Subcutaneous abdominal adipose tissue (tissue), 5 donors: ENCODE data around the gene TBX2.

Experiments
- H3K27ac ChIP-seq: one replicate; pipeline ENCODE4 v1.7.0; 2013; ENCODE audit warnings: low read depth, mild to moderate bottlenecking, inconsistent platforms, low read length, moderate library complexity
- H3K27me3 ChIP-seq, 5 donors: one replicate each; pipeline ENCODE4 v1.7.0; 2013; ENCODE audit warnings: low read length in 5 of 5, inconsistent platforms in 1 of 5; ENCODE audit not compliant: control insufficient read depth in 5 of 5, insufficient read depth in 4 of 5
- H3K36me3 ChIP-seq, 5 donors: one replicate each; pipeline ENCODE4 v1.7.0; 2013; ENCODE audit warnings: low read length in 5 of 5; ENCODE audit not compliant: control insufficient read depth in 5 of 5, insufficient read depth in 5 of 5
- H3K4me1 ChIP-seq, 5 donors: one replicate each; pipeline ENCODE4 v1.7.0; 2013; ENCODE audit warnings: low read length in 5 of 5, mild to moderate bottlenecking in 3 of 5, moderate library complexity in 1 of 5; ENCODE audit not compliant: control insufficient read depth in 5 of 5, insufficient read depth in 5 of 5
- H3K4me3 ChIP-seq, 5 donors: one replicate each; pipeline ENCODE4 v1.7.0; 2013; ENCODE audit warnings: low read length in 5 of 5, low read depth in 1 of 5
- H3K9ac ChIP-seq, 5 donors: one replicate each; pipeline ENCODE4 v1.7.0; 2013; ENCODE audit warnings: low read length in 5 of 5, mild to moderate bottlenecking in 4 of 5, moderate library complexity in 3 of 5
- H3K9me3 ChIP-seq, 5 donors: one replicate each; pipeline ENCODE4 v1.7.0; 2013; ENCODE audit warnings: low read length in 5 of 5; ENCODE audit not compliant: control insufficient read depth in 5 of 5
- donor health status: healthy.
- donor health status: healthy.
- donor health status: healthy.
- donor health status: healthy.
- donor health status: healthy.

TBX2 gene

DNA sequence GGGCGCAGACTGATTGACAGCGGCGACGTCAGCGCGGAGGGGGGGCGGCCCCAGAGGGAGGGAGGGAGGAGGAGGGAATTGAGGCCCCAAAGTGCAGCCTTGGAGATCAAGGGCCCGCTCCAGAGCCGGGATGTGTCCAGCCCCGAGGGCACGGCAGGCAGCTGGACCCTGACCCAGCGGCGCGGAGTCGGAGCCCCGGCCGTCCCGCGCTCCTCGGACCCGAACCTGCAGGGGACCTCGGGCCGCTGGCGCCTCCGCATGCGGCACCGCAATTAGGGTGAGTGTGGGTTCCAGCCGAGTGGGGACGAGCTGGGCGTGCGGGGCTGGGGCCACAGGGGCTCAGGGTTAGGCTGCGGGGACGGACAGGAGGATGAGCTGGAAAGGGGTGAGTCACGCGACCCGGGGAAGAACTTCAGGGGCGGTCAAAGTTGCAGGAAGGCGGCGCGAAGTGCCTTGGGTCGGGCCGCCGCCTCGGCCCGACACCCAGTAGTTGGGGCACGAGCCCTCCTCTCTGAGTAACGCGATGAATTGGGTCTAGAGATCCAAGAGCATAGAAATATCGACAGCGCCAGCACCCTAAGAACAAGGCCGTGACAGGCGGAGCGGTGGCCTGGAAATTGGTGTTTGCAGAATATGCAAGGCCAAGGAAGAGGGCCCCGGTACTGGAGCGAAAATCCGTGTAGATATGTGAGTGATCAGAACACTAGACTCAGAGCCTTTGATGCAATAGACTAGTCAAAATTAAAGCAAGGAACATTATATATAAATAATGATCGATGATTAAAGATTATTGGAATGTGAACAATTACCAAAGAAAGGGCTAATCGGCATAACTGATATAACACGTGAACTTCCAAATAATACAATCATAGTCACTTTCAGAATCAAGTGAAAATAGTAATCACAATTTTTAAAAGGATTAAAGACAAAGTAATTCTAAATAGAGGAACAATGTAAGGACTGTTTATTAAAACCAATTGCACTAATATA is 53.0 kb downstream of the TBX2 start, which contains the start of gene TBX4:
Gene TBX4, plus strand, starts transcription at position 122 of the 990 bp plus-strand sequence. CDS start 4,069 bp downstream, outside the sequence.
- Histone ChIP-seq H3K27me3 (peaks cover 22 to 60% (median 45%) of the 10 kb centered on the region in 5 donors), H3K9me3 (no peaks in the 10 kb centered on the region), H3K27ac (no peak within 1 kb of the TSS), H3K4me1 (peaks cover 0 to 34% (median 27%) of the 10 kb centered on the region in 5 donors), H3K36me3 (no peaks in the 10 kb centered on the region), H3K9ac (peak within 1 kb of the TSS in 2 of 5 donors; percentile 30 to 45), H3K4me3 (peak within 1 kb of the TSS in 4 of 5 donors; percentile 42 to 60 (median 53))

DNA sequence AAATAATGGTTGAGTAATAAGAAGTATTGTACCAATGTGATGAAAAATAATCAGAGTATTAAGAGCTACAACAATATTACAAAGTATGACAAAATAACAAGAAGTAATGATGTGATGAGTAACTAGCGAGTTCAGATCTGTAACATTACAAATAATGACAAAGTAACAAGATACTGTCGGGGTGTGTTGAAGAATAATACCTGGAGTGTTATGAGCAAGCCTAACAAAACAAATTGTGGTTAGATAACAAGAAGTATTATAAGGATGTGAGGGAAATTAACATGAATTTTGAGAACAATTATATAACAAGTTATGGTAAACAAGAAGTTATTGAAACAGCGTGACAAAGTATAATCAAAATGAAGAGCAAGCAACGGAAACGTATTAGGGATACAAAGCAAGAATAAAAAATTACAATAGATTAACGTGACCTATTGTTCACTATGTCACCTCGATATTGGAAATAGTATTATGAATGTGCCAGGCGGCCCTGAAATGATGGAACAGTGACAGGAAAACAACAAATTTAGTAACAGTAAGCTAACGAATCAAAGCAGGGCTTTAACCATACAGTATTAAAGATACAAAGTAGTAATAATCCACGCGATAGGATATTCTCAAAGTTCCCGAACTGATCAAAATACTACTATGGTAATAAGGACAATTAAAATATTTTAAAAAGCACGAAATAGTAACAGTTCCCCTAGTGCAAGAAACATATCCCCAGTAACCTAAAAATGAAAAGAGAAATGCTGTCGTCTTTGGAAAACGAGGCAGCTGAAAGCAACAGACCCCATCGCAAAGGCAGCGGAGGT is 54.1 kb downstream of the TBX2 start:
- peaks cover 22 to 65% (median 48%) of the 10 kb centered on the region in 5 donors for H3K27me3 ChIP-seq
- H3K4me1 ChIP-seq: peaks cover 0 to 37% (median 28%) of the 10 kb centered on the region in 5 donors
- H3K9ac ChIP-seq: no peak overlapping the region
- H3K27ac ChIP-seq: no peak overlapping the region
- peak overlapping the region in 3 of 5 donors; percentile 24 to 31 (median 31) for H3K4me3 ChIP-seq
- H3K9me3 ChIP-seq: no peaks in the 10 kb centered on the region
- H3K36me3 ChIP-seq: no peaks in the 10 kb centered on the region

DNA sequence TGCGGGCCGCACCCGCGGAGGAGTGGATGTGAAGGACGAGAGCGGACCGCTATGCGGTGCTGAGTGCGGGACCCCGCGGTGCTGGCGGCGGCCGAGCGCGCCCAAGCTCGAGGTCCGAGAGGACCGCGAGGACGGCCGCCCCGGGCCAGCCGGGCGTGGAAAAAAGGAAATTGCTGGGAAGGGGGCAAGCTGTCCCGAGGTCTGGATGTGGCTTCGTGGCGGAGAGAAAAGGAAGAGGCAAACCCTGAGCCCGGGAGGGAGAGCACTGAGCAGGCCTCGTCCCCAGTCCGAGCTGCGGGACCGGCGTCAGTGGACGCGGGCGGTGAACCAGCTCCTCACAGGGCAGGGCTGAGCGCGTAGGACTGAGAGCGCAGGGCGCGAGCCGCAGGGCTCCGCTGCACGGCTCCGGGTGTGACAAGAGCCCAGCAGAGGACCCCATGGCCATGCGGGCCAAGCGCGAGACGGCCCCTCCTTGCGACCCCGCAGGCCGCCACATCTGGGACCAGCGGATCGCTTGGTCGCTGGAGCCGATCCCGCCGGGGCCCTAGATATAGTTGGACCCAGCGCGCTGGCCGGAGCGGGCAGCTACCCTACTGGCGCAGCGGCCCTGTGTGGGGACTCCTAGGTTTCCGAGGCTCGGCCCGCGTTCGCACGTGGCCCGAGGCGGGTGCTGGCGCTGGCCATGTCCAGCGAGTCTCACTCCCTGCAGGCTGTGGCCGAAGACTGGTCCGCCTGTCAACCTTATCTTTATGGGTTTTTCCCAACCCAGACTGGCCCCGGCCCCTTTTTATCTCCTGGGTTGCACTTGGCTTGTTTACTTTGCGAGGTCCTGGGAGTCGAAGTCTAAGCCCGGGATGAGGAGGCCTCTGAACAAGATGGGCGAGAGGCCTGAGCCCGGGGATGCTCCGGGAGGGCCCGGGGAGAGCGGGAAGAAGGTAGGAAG is 55.0 kb downstream of the TBX2 start:
- peaks cover 22 to 65% (median 49%) of the 10 kb centered on the region in 5 donors for H3K27me3 ChIP-seq
- no peaks in the 10 kb centered on the region for H3K9me3 ChIP-seq
- no peak overlapping the region for H3K27ac ChIP-seq
- H3K4me3 ChIP-seq: peak overlapping the region in 4 of 5 donors; percentile 24 to 32 (median 31)
- no peaks in the 10 kb centered on the region for H3K36me3 ChIP-seq
- no peak overlapping the region for H3K9ac ChIP-seq
- H3K4me1 ChIP-seq: peaks cover 0 to 37% (median 28%) of the 10 kb centered on the region in 5 donors

DNA sequence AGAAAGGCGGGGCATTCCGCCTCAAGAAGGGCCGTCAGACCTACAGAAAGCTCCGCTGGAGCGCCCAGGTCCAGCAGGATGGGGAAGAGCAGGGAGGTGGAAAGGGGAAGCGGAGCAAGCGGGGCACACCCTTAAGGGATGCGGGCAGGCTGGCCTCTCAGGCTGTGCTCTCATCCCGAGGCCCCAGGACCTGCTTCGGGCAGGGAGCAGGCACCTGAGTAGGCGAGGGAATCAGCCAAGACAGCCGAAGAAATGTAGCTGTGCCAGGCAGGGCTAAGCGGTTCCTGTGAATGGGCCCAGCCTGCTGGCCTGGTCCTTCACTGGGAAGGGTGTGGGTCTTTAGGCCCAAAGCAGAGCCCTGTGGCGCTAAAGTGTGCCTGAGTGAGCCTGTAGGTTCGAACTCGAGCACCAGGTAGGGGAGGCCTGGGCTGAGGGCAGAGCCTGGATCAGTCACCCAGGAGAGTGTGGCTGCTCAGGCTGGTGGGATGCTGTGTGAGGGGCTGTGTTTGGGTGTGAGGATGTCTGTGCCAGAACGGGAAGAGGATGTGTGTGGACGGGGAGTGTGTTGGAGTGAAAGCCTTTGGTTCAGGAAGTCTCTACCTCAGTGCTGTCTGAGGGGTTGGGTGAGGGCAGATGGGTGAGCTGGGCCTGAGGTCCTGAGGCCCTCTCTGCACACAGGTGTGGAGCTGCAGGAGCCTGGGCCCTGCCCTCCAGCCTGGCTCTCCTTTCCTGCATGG is 55.8 kb downstream of the TBX2 start:
- Histone ChIP-seq H3K27me3 (peaks cover 25 to 65% (median 53%) of the 10 kb centered on the region in 5 donors), H3K36me3 (no peaks in the 10 kb centered on the region), H3K9me3 (no peaks in the 10 kb centered on the region), H3K9ac (no peak overlapping the region), H3K4me3 (no peak overlapping the region), H3K4me1 (peaks cover 0 to 37% (median 28%) of the 10 kb centered on the region in 5 donors), H3K27ac (no peak overlapping the region)

DNA sequence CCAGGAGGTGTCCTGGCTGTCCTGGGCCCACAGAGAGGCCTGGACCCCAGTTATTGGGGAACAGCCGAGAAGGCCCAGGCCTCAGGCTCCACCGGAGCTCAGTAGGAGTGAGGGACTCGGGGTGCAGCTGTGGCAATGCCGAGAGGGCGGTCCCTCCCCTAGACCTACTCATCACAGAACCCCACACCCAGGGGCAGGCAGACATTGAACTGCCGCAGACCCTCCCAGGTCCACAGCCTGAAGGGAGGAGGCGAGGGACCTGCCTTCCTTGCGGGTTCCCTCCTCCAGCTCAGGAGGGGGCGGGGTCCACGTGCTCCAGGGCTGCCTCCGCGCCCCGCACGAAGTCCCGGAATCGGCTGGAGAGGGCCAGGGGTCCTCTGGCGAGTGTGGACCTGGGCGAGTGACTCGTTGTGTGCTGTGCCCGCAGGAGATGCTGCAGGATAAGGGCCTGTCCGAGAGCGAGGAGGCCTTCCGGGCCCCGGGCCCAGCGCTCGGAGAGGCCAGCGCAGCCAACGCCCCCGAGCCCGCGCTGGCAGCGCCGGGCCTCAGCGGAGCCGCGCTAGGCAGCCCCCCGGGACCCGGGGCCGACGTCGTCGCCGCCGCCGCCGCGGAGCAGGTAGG is 56.5 kb downstream of the TBX2 start:
- H3K36me3 ChIP-seq: no peaks in the 10 kb centered on the region
- H3K4me1 ChIP-seq: peaks cover 0 to 35% (median 27%) of the 10 kb centered on the region in 5 donors
- H3K4me3 ChIP-seq: no peak overlapping the region
- no peaks in the 10 kb centered on the region for H3K9me3 ChIP-seq
- H3K9ac ChIP-seq: no peak overlapping the region
- no peak overlapping the region for H3K27ac ChIP-seq
- H3K27me3 ChIP-seq: peaks cover 25 to 64% (median 53%) of the 10 kb centered on the region in 5 donors

DNA sequence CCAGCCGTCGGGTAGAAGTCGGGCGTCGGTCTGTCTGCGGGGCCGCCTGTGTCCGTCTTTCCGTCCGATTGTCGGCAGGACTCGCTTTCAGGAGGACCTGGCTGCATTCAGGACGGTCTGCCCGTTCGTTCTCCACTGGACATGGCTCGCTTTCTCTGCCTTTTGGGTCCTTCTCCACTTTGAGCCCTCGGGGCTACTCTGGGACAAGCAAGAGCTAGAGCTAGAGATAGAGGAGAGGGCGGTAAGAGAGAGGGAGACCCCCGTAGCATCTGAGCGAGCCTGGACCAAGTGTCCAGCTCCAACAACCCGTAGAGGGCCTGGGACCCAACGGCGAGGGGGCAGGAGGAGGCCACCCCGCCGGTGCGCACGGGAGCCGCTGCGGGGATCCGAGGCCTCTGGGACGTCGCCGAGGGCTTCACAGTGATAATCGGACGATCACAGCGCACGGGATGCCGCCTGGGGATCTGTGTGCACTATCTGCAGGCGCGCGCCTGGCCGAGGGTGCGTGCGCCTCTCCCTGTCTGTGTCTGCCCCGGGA is 57.1 kb downstream of the TBX2 start:
- Histone ChIP-seq H3K4me1 (peaks cover 0 to 33% (median 25%) of the 10 kb centered on the region in 5 donors), H3K9ac (no peak overlapping the region), H3K27ac (no peak overlapping the region), H3K9me3 (no peaks in the 10 kb centered on the region), H3K27me3 (peaks cover 25 to 63% (median 57%) of the 10 kb centered on the region in 5 donors), H3K36me3 (no peaks in the 10 kb centered on the region), H3K4me3 (peak overlapping the region in 1 of 5 donors; percentile 27)

DNA sequence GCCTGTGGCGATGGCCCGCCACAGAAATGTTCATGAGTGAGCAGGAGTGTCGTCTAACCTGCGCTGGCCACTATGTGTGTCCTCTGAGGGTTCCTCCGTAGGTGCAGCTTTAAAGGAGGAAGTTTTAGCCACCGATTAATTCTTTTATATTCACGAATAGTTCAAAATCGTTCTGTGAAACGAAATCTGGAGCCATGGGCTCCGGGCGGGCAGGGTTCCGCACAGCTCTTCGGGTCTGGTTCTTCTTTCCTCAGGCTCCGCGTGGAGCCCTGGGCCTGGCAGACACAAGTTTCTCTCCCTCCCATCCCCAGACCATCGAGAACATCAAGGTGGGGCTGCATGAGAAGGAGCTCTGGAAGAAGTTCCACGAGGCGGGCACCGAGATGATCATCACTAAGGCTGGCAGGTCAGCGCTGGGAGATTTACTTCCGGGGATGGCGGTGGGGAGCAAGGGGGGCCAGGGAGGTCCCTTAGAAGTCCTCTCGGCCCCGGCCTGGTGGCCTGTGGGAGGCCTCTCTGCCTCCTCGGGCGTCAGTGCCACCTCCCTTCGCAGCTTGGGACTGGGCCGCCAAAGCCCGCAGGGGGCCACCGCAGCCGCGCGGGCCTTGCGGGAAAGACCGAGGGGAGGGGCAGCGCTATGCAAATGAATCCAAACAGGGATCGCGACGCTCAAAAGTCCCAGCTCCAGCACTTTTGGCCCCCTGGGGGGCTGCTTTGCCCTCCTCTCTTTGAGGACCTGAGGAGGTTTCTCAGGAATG is 57.8 kb downstream of the TBX2 start:
- Histone ChIP-seq H3K4me1 (peaks cover 0 to 31% (median 22%) of the 10 kb centered on the region in 5 donors), H3K36me3 (no peaks in the 10 kb centered on the region), H3K9me3 (no peaks in the 10 kb centered on the region), H3K27me3 (peaks cover 24 to 60% (median 55%) of the 10 kb centered on the region in 5 donors), H3K27ac (no peak overlapping the region), H3K4me3 (peak overlapping the region in 1 of 5 donors; percentile 27), H3K9ac (no peak overlapping the region)

DNA sequence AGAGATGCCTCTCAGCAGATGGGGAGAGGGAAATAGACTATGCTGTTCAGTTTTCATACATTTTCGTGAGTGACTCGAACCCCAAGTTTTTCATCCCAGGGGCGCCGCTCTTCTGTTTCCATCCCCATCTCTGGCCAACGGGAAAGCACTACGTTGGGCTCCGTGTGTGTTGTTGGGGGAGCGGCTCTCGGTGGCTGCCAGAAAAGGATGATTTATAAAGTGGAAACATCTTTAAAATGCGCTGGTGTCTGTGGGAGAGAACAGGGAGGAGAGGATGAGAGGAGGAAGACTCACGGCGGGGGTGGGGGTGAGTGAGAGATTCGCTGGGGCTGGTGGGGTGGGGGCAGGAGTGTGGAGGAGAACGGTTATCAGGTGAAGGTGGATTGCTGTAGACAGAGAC is 58.4 kb downstream of the TBX2 start:
- Histone ChIP-seq H3K27ac (no peak overlapping the region), H3K4me1 (peaks cover 0 to 28% (median 20%) of the 10 kb centered on the region in 5 donors), H3K36me3 (no peaks in the 10 kb centered on the region), H3K9me3 (no peaks in the 10 kb centered on the region), H3K27me3 (peaks cover 26 to 62% (median 56%) of the 10 kb centered on the region in 5 donors), H3K4me3 (no peak overlapping the region), H3K9ac (no peak overlapping the region)
